Breast epithelium (tissue), 3 donors: ENCODE measurements around the gene CRY2.

Experiments
- CTCF ChIP-seq, 3 donors: fragments of 450-650 bp; IDR thresholded peaks; one replicate each; pipeline ENCODE4 v1.5.1; 2016 to 2017; ENCODE audit warnings: antibody characterized with exemption in 3 of 3, mild to moderate bottlenecking in 3 of 3, moderate library complexity in 3 of 3
- POLR2A ChIP-seq: fragments of 450-650 bp; IDR thresholded peaks from one replicate; pipeline ENCODE4 v1.6.1; 2016; ENCODE audit warnings: antibody characterized with exemption, mild to moderate bottlenecking, moderate library complexity

- TF ChIP-seq POLR2A (no peak), CTCF (IDR thresholded peaks at IDR 0.05) (no peak)
Measured at GRCh38 chr11:45924036-45924915, 77.0 kb downstream of the CRY2 start.
